Activated naive CD4-positive, alpha-beta T cell treated with anti-CD3 and anti-CD28 coated beads for 36 hours (primary cell): ENCODE results near the gene SEC24C. TPM values are rescaled to one million over a fixed set of nuclear protein-coding genes. Genes with fewer than 3 reads are reported as not detected.
"Not testable (repeated sequence)": the region's sequence is repeated elsewhere in the genome, so short reads cannot be mapped to it uniquely, and the experiment has no call there.

Experiments used
- CTCF ChIA-PET: fragments of 350-600 bp; sonication (Branson Sonifier 250); formaldehyde crosslinking; loops from one replicate; lab custom pipeline; 2021; ENCODE audit warnings: antibody characterized with exemption; lab: Charles Lee
- DNase-seq: peaks from one replicate; pipeline ENCODE4 v3.0.0-alpha.2; 2020
- H3K27ac Mint-ChIP-seq: one replicate; pipeline ENCODE4 v1.8.0; 2021; ENCODE audit warnings: mild to moderate bottlenecking, mixed read lengths
- H3K27me3 Mint-ChIP-seq: one replicate; pipeline ENCODE4 v1.8.0; 2021; ENCODE audit warnings: low read depth, mixed read lengths
- H3K36me3 Mint-ChIP-seq: one replicate; pipeline ENCODE4 v1.8.0; 2021; ENCODE audit warnings: low read depth, mixed read lengths
- H3K4me1 Mint-ChIP-seq: one replicate; pipeline ENCODE4 v1.8.0; 2021; ENCODE audit warnings: low read depth, mixed read lengths
- H3K4me3 Mint-ChIP-seq: one replicate; pipeline ENCODE4 v1.8.0; 2021; ENCODE audit warnings: mild to moderate bottlenecking, moderate library complexity, mixed read lengths
- H3K9me3 Mint-ChIP-seq: one replicate; pipeline ENCODE4 v1.8.0; 2021; ENCODE audit warnings: mixed read lengths
- intact Hi-C: fragments of 100-400 bp; cut with micrococcal nuclease; formaldehyde crosslinking; loops from one replicate; pipeline ENCODE4 v1.15.1; 2023
- total RNA-seq, 2 experiments: library from RNA; stranded (reverse); gene quantifications; one replicate each; pipeline ENCODE4 v1.2.3, GENCODE V29; 2021

SEC24C gene
- total RNA-seq, 2 experiments from 2014 or later = 67.0 to 68.1 TPM

DNA sequence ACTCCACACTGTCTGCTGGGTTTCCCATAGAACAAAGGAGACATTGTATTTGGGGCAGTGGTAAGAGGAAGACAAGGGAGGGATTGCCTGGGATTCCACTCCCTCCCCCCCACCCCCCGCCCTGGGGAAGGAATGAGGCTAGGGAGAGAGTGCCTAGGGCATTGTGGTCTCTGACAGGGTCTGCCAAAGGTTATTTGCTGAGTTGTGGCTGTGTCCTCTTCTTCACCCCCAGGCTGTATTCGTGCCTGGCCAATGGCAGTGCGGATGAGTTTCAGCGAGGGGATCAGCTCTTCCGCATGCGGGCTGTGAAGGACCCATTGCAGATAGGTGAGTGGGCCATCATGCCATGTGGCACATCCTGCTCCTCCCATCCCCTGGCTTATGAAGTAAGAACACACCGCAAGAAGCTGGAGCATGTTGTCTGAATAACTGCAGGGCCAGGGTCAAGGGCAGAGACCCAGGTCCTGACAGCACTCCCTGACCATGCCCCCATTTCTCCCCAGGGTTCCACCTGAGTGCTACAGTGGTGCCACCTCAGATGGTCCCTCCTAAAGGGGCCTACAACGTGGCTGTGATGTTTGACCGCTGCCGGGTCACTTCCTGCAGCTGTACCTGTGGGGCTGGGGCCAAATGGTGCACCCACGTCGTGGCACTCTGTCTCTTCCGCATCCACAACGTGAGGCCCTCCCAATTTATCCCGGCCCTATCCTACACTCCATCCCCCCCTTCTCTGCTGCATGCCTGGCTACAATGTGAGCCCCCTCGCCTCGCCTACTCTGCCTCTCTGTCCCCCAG is 44.9 kb downstream of the SEC24C start:
- Mint-ChIP-seq H3K4me3 (no peak overlapping the region), H3K36me3 (peaks cover 6% of the 10 kb centered on the region), H3K4me1 (peaks cover 21% of the 10 kb centered on the region), H3K27ac (no peak overlapping the region), H3K9me3 (no peaks in the 10 kb centered on the region), H3K27me3 (no peaks in the 10 kb centered on the region)
- CTCF ChIA-PET = no interaction called here
- intact Hi-C loops = no loop called here
- DNase-seq = no peak

DNA sequence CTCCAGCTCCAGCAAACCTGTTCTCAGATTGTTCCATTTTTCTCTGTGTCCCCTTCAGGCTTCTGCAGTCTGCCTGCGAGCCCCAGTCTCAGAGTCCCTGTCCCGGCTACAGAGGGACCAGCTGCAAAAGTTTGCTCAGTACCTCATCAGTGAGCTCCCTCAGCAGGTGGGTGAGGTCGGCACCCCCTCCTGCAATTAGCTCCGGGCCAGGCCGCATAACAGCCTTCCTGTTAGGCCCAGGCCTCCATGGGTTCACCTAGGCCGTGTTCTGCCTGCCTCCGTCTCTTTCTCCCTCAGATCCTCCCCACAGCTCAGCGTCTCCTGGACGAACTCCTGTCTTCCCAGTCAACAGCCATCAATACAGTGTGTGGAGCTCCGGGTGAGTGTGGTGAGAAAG is 45.5 kb downstream of the SEC24C start:
- peaks cover 6% of the 10 kb centered on the region for H3K36me3 Mint-ChIP-seq
- H3K9me3 Mint-ChIP-seq = no peaks in the 10 kb centered on the region
- DNase-seq = no peak
- intact Hi-C loops = no loop called here
- no peak overlapping the region for H3K4me3 Mint-ChIP-seq
- CTCF ChIA-PET = no interaction called here
- H3K4me1 Mint-ChIP-seq = peaks cover 18% of the 10 kb centered on the region
- H3K27ac Mint-ChIP-seq = no peak overlapping the region
- H3K27me3 Mint-ChIP-seq = no peaks in the 10 kb centered on the region

- CTCF ChIA-PET = no interaction called here
These were observed 46.9 kb downstream of the SEC24C start for GRCh38 chr10:73790886-73791625.

GRCh38 chr10:73791871-73792400 is 47.8 kb downstream of the SEC24C start:
- Mint-ChIP-seq H3K27me3 (no peaks in the 10 kb centered on the region), H3K36me3 (peaks cover 11% of the 10 kb centered on the region), H3K9me3 (no peaks in the 10 kb centered on the region), H3K4me1 (peaks cover 5% of the 10 kb centered on the region), H3K27ac (no peak overlapping the region), H3K4me3 (no peak overlapping the region)
- intact Hi-C loops = no loop called here
- no peak for DNase-seq
- CTCF ChIA-PET = no interaction called here

More at GRCh38 chr10:73790886-73791625, 46.9 kb downstream of the SEC24C start:
- Mint-ChIP-seq H3K27me3 (no peaks in the 10 kb centered on the region), H3K27ac (no peak overlapping the region), H3K9me3 (no peaks in the 10 kb centered on the region), H3K4me3 (no peak overlapping the region), H3K36me3 (peaks cover 8% of the 10 kb centered on the region), H3K4me1 (peaks cover 11% of the 10 kb centered on the region)
- DNase-seq = no peak
- intact Hi-C loops = no loop called here

DNA sequence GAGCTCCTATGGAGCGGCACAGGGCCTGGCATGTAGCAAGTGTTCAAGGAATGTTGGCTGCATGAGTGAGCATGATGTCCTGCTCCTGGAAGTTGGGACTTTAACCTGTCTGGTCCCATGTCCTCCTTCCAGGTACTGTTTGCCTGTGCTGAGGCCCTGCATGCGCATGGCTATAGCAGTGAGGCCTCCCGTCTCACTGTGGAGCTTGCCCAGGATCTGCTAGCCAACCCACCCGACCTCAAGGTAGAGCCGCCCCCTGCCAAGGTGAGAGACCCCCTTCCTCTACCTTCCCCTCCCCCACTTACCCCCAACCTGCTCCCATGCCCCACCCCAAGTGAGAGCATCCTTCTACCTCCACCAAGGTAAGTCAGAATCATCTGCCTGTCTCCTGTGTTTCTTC is 49.3 kb downstream of the SEC24C start:
- no peak overlapping the region for H3K27ac Mint-ChIP-seq

DNA sequence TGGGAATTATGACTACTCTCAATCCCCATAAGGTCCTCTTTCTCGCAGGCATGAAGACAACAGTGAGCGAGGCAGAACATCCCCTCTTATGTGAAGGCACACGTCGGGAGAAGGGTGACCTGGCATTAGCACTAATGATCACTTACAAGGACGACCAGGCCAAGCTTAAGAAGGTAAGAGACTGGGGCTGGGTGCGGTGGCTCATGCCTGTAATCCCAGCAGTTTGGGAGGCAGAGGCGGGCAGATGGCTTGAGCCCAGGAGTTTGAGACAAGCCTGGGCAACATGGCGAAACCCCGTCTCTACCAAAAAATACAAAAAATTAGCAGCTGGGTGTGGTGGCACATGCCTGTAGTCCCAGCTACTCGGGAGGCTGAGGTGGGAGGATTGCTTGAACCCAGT is 51.3 kb downstream of the SEC24C start:
- CTCF ChIA-PET = interaction anchor here (0.6 kb wide), 1 partner anchor 42 kb away, joined by 3 read pairs; no protein-coding TSS in a partner anchor
- H3K4me1 Mint-ChIP-seq, H3K27me3 Mint-ChIP-seq, H3K9me3 Mint-ChIP-seq, intact Hi-C loops, DNase-seq, H3K4me3 Mint-ChIP-seq: not testable (repeated sequence)
- Mint-ChIP-seq H3K27ac (peak overlapping the region; percentile 37), H3K36me3 (peaks cover 18% of the 10 kb centered on the region)

More for the DNA sequence above, 49.3 kb downstream of the SEC24C start:
- peaks cover 17% of the 10 kb centered on the region for H3K36me3 Mint-ChIP-seq
- CTCF ChIA-PET = no interaction called here
- H3K4me3 Mint-ChIP-seq = no peak overlapping the region
- no peaks in the 10 kb centered on the region for H3K27me3 Mint-ChIP-seq
- no peaks in the 10 kb centered on the region for H3K9me3 Mint-ChIP-seq
- intact Hi-C loops = no loop called here
- no peak for DNase-seq
- H3K4me1 Mint-ChIP-seq = no peaks in the 10 kb centered on the region

DNA sequence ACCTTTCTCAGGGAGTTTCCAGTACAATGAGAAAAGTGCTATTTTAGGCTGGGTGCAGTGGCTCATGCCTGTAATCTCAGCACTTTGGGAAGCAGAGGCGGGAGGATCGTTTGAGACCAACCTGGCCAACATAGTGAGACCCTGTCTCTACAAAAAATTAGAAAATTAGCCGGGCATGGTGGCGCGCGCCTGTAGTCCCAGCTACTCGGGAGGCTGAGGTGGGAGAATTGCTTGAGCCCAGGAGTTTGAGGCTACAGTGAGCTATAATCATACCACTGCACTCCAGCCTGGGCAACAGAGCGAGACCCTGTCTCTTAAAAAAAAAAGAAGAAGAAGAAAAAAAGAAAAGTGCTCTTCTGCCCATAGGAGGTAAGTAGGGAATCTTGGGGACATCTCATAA is 51.9 kb downstream of the SEC24C start:
- DNase-seq, H3K4me3 Mint-ChIP-seq, H3K9me3 Mint-ChIP-seq, H3K27me3 Mint-ChIP-seq, H3K4me1 Mint-ChIP-seq, H3K27ac Mint-ChIP-seq, intact Hi-C loops: not testable (repeated sequence)
- H3K36me3 Mint-ChIP-seq = peaks cover 18% of the 10 kb centered on the region
- CTCF ChIA-PET = interaction anchor here (0.6 kb wide), 1 partner anchor 43 kb away, joined by 3 read pairs; no protein-coding TSS in a partner anchor

GRCh38 chr10:73796766-73797165 is 52.6 kb downstream of the SEC24C start:
- H3K4me1 Mint-ChIP-seq = no peaks in the 10 kb centered on the region

GRCh38 chr10:73797324-73798025 is 53.3 kb downstream of the SEC24C start:
- CTCF ChIA-PET = no interaction called here
- no peak overlapping the region for H3K27ac Mint-ChIP-seq
- intact Hi-C loops = no loop called here

More at GRCh38 chr10:73796766-73797165, 52.6 kb downstream of the SEC24C start:
- H3K4me3 Mint-ChIP-seq = no peak overlapping the region
- CTCF ChIA-PET = no interaction called here
- no peaks in the 10 kb centered on the region for H3K9me3 Mint-ChIP-seq
- no peaks in the 10 kb centered on the region for H3K27me3 Mint-ChIP-seq
- H3K27ac Mint-ChIP-seq = no peak overlapping the region
- intact Hi-C loops = no loop called here
- no peak for DNase-seq
- H3K36me3 Mint-ChIP-seq = peaks cover 17% of the 10 kb centered on the region

GRCh38 chr10:73798087-73798486 is 53.9 kb downstream of the SEC24C start:
- intact Hi-C loops = no loop called here
- peaks cover 24% of the 10 kb centered on the region for H3K36me3 Mint-ChIP-seq
- peaks cover 2% of the 10 kb centered on the region for H3K4me1 Mint-ChIP-seq
- H3K27ac Mint-ChIP-seq = no peak overlapping the region
- CTCF ChIA-PET = no interaction called here
- H3K9me3 Mint-ChIP-seq = no peaks in the 10 kb centered on the region
- no peak overlapping the region for H3K4me3 Mint-ChIP-seq
- no peaks in the 10 kb centered on the region for H3K27me3 Mint-ChIP-seq
- no peak for DNase-seq

More at GRCh38 chr10:73797324-73798025, 53.3 kb downstream of the SEC24C start:
- H3K27me3 Mint-ChIP-seq = no peaks in the 10 kb centered on the region
- DNase-seq = no peak
- no peaks in the 10 kb centered on the region for H3K9me3 Mint-ChIP-seq
- no peak overlapping the region for H3K4me3 Mint-ChIP-seq
- no peaks in the 10 kb centered on the region for H3K4me1 Mint-ChIP-seq
- peaks cover 19% of the 10 kb centered on the region for H3K36me3 Mint-ChIP-seq

GRCh38 chr10:73798927-73799560 is 54.9 kb downstream of the SEC24C start:
- CTCF ChIA-PET = interaction anchor here (0.5 kb wide), 1 partner anchor 10 kb away, joined by 3 read pairs; no protein-coding TSS in a partner anchor
- peaks cover 32% of the 10 kb centered on the region for H3K36me3 Mint-ChIP-seq
- DNase-seq = no peak
- intact Hi-C loops = no loop called here
- no peaks in the 10 kb centered on the region for H3K27me3 Mint-ChIP-seq
- H3K27ac Mint-ChIP-seq = no peak overlapping the region
- H3K4me3 Mint-ChIP-seq = no peak overlapping the region
- peaks cover 9% of the 10 kb centered on the region for H3K4me1 Mint-ChIP-seq
- no peaks in the 10 kb centered on the region for H3K9me3 Mint-ChIP-seq
